Type B pancreatic cell (in vitro differentiated cells): ENCODE measurements around the gene RFTN1. TPM values are rescaled to one million over a fixed set of nuclear protein-coding genes. Genes with fewer than 3 reads are reported as not detected.

Source experiments
- DNase-seq: peaks from one replicate; pipeline ENCODE4 v3.0.0; 2021; ENCODE audit warnings: mixed read lengths; ENCODE audit not compliant: unreplicated experiment; ENCODE audit errors: extremely low spot score
- H3K27ac Mint-ChIP-seq: 2 replicates; pipeline ENCODE4 v1.8.0; 2021; ENCODE audit warnings: mild to moderate bottlenecking, mixed read lengths
- H3K27me3 Mint-ChIP-seq: 2 replicates; pipeline ENCODE4 v1.8.0; 2021; ENCODE audit warnings: mixed read lengths
- H3K36me3 Mint-ChIP-seq: 2 replicates; pipeline ENCODE4 v1.8.0; 2021; ENCODE audit warnings: mixed read lengths
- H3K4me1 Mint-ChIP-seq: one replicate; pipeline ENCODE4 v1.8.0; 2021; ENCODE audit warnings: mixed read lengths; ENCODE audit not compliant: unreplicated experiment
- H3K4me3 Mint-ChIP-seq: 2 replicates; pipeline ENCODE4 v1.8.0; 2021; ENCODE audit warnings: mild to moderate bottlenecking, mixed read lengths
- H3K9me3 Mint-ChIP-seq: 2 replicates; pipeline ENCODE4 v1.8.0; 2021; ENCODE audit warnings: mixed read lengths
- CTCF ChIP-seq: fragments of 200-600 bp; sonication (generic); conservative IDR thresholded peaks from 2 replicates; pipeline ENCODE4 v1.5.0; 2021; ENCODE audit warnings: antibody characterized with exemption, mild to moderate bottlenecking
- total RNA-seq: library from RNA; stranded (reverse); gene quantifications from 2 replicates; pipeline ENCODE4 v1.2.1, GENCODE V29; 2021; ENCODE audit warnings: low replicate concordance

RFTN1 gene
- total RNA-seq, 1 donor from 2014 or later: 18.3 TPM

DNA sequence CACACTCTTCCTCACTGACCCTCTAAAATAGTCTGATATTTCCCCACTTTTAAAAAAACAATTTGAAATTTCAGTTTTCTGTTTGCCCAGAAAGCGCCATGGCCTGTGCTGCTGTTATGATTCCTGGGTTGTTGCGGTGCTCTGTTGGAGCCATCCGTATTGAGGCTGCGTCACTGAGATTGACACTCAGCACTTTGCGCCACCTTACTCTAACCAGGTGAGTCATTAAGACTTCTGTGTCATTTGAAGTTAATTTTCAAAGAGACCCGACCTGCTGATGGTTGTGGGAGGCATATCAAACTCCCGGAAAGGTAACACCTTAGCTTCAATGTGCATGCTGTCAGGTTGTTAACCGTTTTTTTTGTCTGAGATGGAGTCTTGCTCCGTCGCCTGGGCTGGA lies 242.6 kb downstream of the RFTN1 start:
- H3K4me1 Mint-ChIP-seq: peaks cover 11% of the 10 kb centered on the region
- no peak for TF ChIP-seq CTCF
- no peak overlapping the region for H3K4me3 Mint-ChIP-seq
- peaks cover 4% of the 10 kb centered on the region for H3K36me3 Mint-ChIP-seq
- H3K27me3 Mint-ChIP-seq: no peaks in the 10 kb centered on the region
- no peak for DNase-seq
- H3K27ac Mint-ChIP-seq: no peak overlapping the region
- no peaks in the 10 kb centered on the region for H3K9me3 Mint-ChIP-seq

GRCh38 chr3:16266714-16267113 lies 246.8 kb downstream of the RFTN1 start:
- TF ChIP-seq CTCF: no peak
- Mint-ChIP-seq H3K36me3 (no peaks in the 10 kb centered on the region), H3K4me1 (peaks cover 19% of the 10 kb centered on the region), H3K9me3 (no peaks in the 10 kb centered on the region), H3K27me3 (no peaks in the 10 kb centered on the region), H3K4me3 (peak overlapping the region; percentile 76), H3K27ac (peak overlapping the region; percentile 61)
- no peak for DNase-seq

Other genes starting within 250 kb of the RFTN1 start
- 30.0 and 30.2 TPM in 2 replicates for gene DPH3, start 248.8 kb downstream of the RFTN1 start, total RNA-seq
- gene OXNAD1, start 248.5 kb downstream of the RFTN1 start, total RNA-seq: 15.1 and 16.0 TPM in 2 replicates
- not detected in 2 replicates for gene DAZL, start 91.7 kb upstream of the RFTN1 start, total RNA-seq